Measurements from ENCODE around the gene ACBD3.

Gene ACBD3

GRCh38 chr1:226095286-226095685 lies 91.3 kb downstream of the ACBD3 start:
- no peak overlapping the region for H3K4me3 ChIP-seq (ENCODE audit: low read depth, low read length)

More at GRCh38 chr1:226095286-226095685, 91.3 kb downstream of the ACBD3 start:
- TF ChIP-seq, protein P1, sequence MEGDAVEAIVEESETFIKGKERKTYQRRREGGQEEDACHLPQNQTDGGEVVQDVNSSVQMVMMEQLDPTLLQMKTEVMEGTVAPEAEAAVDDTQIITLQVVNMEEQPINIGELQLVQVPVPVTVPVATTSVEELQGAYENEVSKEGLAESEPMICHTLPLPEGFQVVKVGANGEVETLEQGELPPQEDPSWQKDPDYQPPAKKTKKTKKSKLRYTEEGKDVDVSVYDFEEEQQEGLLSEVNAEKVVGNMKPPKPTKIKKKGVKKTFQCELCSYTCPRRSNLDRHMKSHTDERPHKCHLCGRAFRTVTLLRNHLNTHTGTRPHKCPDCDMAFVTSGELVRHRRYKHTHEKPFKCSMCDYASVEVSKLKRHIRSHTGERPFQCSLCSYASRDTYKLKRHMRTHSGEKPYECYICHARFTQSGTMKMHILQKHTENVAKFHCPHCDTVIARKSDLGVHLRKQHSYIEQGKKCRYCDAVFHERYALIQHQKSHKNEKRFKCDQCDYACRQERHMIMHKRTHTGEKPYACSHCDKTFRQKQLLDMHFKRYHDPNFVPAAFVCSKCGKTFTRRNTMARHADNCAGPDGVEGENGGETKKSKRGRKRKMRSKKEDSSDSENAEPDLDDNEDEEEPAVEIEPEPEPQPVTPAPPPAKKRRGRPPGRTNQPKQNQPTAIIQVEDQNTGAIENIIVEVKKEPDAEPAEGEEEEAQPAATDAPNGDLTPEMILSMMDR (IDR thresholded peaks at IDR 0.05; ENCODE audit: borderline replicate concordance, insufficient read depth, low read depth, low read length): no peak

All from GM12875 (cell line).